ENCODE data around the gene TMEM209.
"Not testable (repeated sequence)": the region's sequence is repeated elsewhere in the genome, so short reads cannot be mapped to it uniquely, and the experiment has no call there.

TMEM209 gene

GRCh38 chr7:130146693-130147405 is 58.4 kb downstream of the TMEM209 start:
- no peaks in the 10 kb centered on the region for H3K79me2 ChIP-seq (ENCODE audit: control insufficient read depth, insufficient read depth, low read length)
- no peak overlapping the region for H2BK15ac ChIP-seq (replicated peaks; ENCODE audit: low read depth)
- H3K23ac ChIP-seq (ENCODE audit: low read length), result no peak overlapping the region
- no peak overlapping the region for H4K8ac ChIP-seq (ENCODE audit: low read depth, low read length)
- H3K18ac ChIP-seq (ENCODE audit: low read length), result no peak overlapping the region
- H4K5ac ChIP-seq (ENCODE audit: low read length), result no peak overlapping the region
- DNase-seq, result no peak
- H2BK5ac ChIP-seq (ENCODE audit: low read length), result no peak overlapping the region
- no peak overlapping the region for H3K56ac ChIP-seq (ENCODE audit: low read length)
- no peak overlapping the region for H2AK5ac ChIP-seq (ENCODE audit: low read length)
- WGBS (ENCODE audit: extremely low coverage, insufficient coverage, low lambda C conversion rate), result no CpG with 5 or more reads among the region's 9 CpGs
- H2BK120ac ChIP-seq (ENCODE audit: low read depth, low read length), result no peak overlapping the region
- H3K27ac ChIP-seq (ENCODE audit: low read depth, low read length), result no peak overlapping the region
- H3K4me1 ChIP-seq (ENCODE audit: control insufficient read depth, low read depth, low read length), result no peaks in the 10 kb centered on the region
- no peak overlapping the region for H3K9ac ChIP-seq (ENCODE audit: low read length)
- no peaks in the 10 kb centered on the region for H3K79me1 ChIP-seq (ENCODE audit: low read length)
- H3K4me3 ChIP-seq (ENCODE audit: low read length), result no peak overlapping the region
- H3K4me2 ChIP-seq (ENCODE audit: low read length), result no peak overlapping the region
- no peaks in the 10 kb centered on the region for H3K36me3 ChIP-seq (ENCODE audit: control insufficient read depth, insufficient read depth, low read length)
- H3K27me3 ChIP-seq (ENCODE audit: insufficient read depth, low read length, poor library complexity), result no peaks in the 10 kb centered on the region
- no peak overlapping the region for H3K4ac ChIP-seq (ENCODE audit: low read depth, low read length)

- not testable (repeated sequence) for H3K56ac ChIP-seq (ENCODE audit: low read length); H3K23ac ChIP-seq (ENCODE audit: low read length); H4K8ac ChIP-seq (ENCODE audit: low read depth, low read length); H3K18ac ChIP-seq (ENCODE audit: low read length); H2BK120ac ChIP-seq (ENCODE audit: low read depth, low read length); H3K4me2 ChIP-seq (ENCODE audit: low read length); H3K79me1 ChIP-seq (ENCODE audit: low read length); H2BK5ac ChIP-seq (ENCODE audit: low read length); H3K9ac ChIP-seq (ENCODE audit: low read length); H3K4me1 ChIP-seq (ENCODE audit: control insufficient read depth, low read depth, low read length); H2AK5ac ChIP-seq (ENCODE audit: low read length); DNase-seq; H3K4ac ChIP-seq (ENCODE audit: low read depth, low read length); H3K79me2 ChIP-seq (ENCODE audit: control insufficient read depth, insufficient read depth, low read length); H3K27me3 ChIP-seq (ENCODE audit: insufficient read depth, low read length, poor library complexity); H3K36me3 ChIP-seq (ENCODE audit: control insufficient read depth, insufficient read depth, low read length); H2BK15ac ChIP-seq (replicated peaks; ENCODE audit: low read depth); H3K27ac ChIP-seq (ENCODE audit: low read depth, low read length); H4K5ac ChIP-seq (ENCODE audit: low read length); H3K4me3 ChIP-seq (ENCODE audit: low read length)
- no CpG with 5 or more reads among the region's 5 CpGs for WGBS (ENCODE audit: extremely low coverage, insufficient coverage, low lambda C conversion rate)
Measured at GRCh38 chr7:130146142-130146541, 59.1 kb downstream of the TMEM209 start.

- Histone ChIP-seq H3K4me1 (ENCODE audit: control insufficient read depth, low read depth, low read length) (no peaks in the 10 kb centered on the region), H3K79me1 (ENCODE audit: low read length) (no peaks in the 10 kb centered on the region), H2BK15ac (replicated peaks; ENCODE audit: low read depth) (no peak overlapping the region), H3K79me2 (ENCODE audit: control insufficient read depth, insufficient read depth, low read length) (no peaks in the 10 kb centered on the region), H3K4me2 (ENCODE audit: low read length) (no peak overlapping the region), H4K5ac (ENCODE audit: low read length) (no peak overlapping the region), H3K56ac (ENCODE audit: low read length) (no peak overlapping the region), H3K18ac (ENCODE audit: low read length) (no peak overlapping the region), H2BK120ac (ENCODE audit: low read depth, low read length) (no peak overlapping the region), H3K36me3 (ENCODE audit: control insufficient read depth, insufficient read depth, low read length) (no peaks in the 10 kb centered on the region), H3K27me3 (ENCODE audit: insufficient read depth, low read length, poor library complexity) (no peaks in the 10 kb centered on the region), H2BK5ac (ENCODE audit: low read length) (no peak overlapping the region), H3K4me3 (ENCODE audit: low read length) (no peak overlapping the region), H3K27ac (ENCODE audit: low read depth, low read length) (no peak overlapping the region), H2AK5ac (ENCODE audit: low read length) (no peak overlapping the region), H3K4ac (ENCODE audit: low read depth, low read length) (no peak overlapping the region), H3K23ac (ENCODE audit: low read length) (no peak overlapping the region), H3K9ac (ENCODE audit: low read length) (no peak overlapping the region), H4K8ac (ENCODE audit: low read depth, low read length) (no peak overlapping the region)
- DNase-seq, result no peak
- no CpG with 5 or more reads among the region's 14 CpGs for WGBS (ENCODE audit: extremely low coverage, insufficient coverage, low lambda C conversion rate)
Measured at GRCh38 chr7:130145424-130146100, 59.6 kb downstream of the TMEM209 start.

GRCh38 chr7:130144312-130145171 is 60.7 kb downstream of the TMEM209 start:
- no peak overlapping the region for H3K18ac ChIP-seq (ENCODE audit: low read length)
- H3K27ac ChIP-seq (ENCODE audit: low read depth, low read length), result no peak overlapping the region
- no peak overlapping the region for H2BK15ac ChIP-seq (replicated peaks; ENCODE audit: low read depth)
- no peak overlapping the region for H3K4me2 ChIP-seq (ENCODE audit: low read length)
- no peaks in the 10 kb centered on the region for H3K27me3 ChIP-seq (ENCODE audit: insufficient read depth, low read length, poor library complexity)
- no peak for DNase-seq
- H3K9ac ChIP-seq (ENCODE audit: low read length), result no peak overlapping the region
- H3K36me3 ChIP-seq (ENCODE audit: control insufficient read depth, insufficient read depth, low read length), result no peaks in the 10 kb centered on the region
- H2BK5ac ChIP-seq (ENCODE audit: low read length), result no peak overlapping the region
- no CpG with 5 or more reads among the region's 14 CpGs for WGBS (ENCODE audit: extremely low coverage, insufficient coverage, low lambda C conversion rate)
- no peak overlapping the region for H3K4me3 ChIP-seq (ENCODE audit: low read length)
- no peak overlapping the region for H4K8ac ChIP-seq (ENCODE audit: low read depth, low read length)
- no peak overlapping the region for H4K5ac ChIP-seq (ENCODE audit: low read length)
- H3K56ac ChIP-seq (ENCODE audit: low read length), result no peak overlapping the region
- H2BK120ac ChIP-seq (ENCODE audit: low read depth, low read length), result no peak overlapping the region
- no peak overlapping the region for H2AK5ac ChIP-seq (ENCODE audit: low read length)
- no peak overlapping the region for H3K23ac ChIP-seq (ENCODE audit: low read length)
- no peak overlapping the region for H3K4ac ChIP-seq (ENCODE audit: low read depth, low read length)
- H3K4me1 ChIP-seq (ENCODE audit: control insufficient read depth, low read depth, low read length), result no peaks in the 10 kb centered on the region
- H3K79me1 ChIP-seq (ENCODE audit: low read length), result no peaks in the 10 kb centered on the region
- no peaks in the 10 kb centered on the region for H3K79me2 ChIP-seq (ENCODE audit: control insufficient read depth, insufficient read depth, low read length)

- no peak overlapping the region for H3K9ac ChIP-seq (ENCODE audit: low read length)
- no peak overlapping the region for H2BK5ac ChIP-seq (ENCODE audit: low read length)
- no peak overlapping the region for H3K4me2 ChIP-seq (ENCODE audit: low read length)
- H4K8ac ChIP-seq (ENCODE audit: low read depth, low read length), result no peak overlapping the region
- no peak overlapping the region for H3K23ac ChIP-seq (ENCODE audit: low read length)
- WGBS (ENCODE audit: extremely low coverage, insufficient coverage, low lambda C conversion rate), result no CpG with 5 or more reads among the region's 3 CpGs
- H3K18ac ChIP-seq (ENCODE audit: low read length), result no peak overlapping the region
- H2AK5ac ChIP-seq (ENCODE audit: low read length), result no peak overlapping the region
- H3K79me2 ChIP-seq (ENCODE audit: control insufficient read depth, insufficient read depth, low read length), result no peaks in the 10 kb centered on the region
- no peak overlapping the region for H4K5ac ChIP-seq (ENCODE audit: low read length)
- no peaks in the 10 kb centered on the region for H3K4me1 ChIP-seq (ENCODE audit: control insufficient read depth, low read depth, low read length)
- no peak overlapping the region for H3K56ac ChIP-seq (ENCODE audit: low read length)
- DNase-seq, result no peak
- H3K27me3 ChIP-seq (ENCODE audit: insufficient read depth, low read length, poor library complexity), result no peaks in the 10 kb centered on the region
- no peaks in the 10 kb centered on the region for H3K79me1 ChIP-seq (ENCODE audit: low read length)
- H2BK120ac ChIP-seq (ENCODE audit: low read depth, low read length), result no peak overlapping the region
- H3K4me3 ChIP-seq (ENCODE audit: low read length), result no peak overlapping the region
- H2BK15ac ChIP-seq (replicated peaks; ENCODE audit: low read depth), result no peak overlapping the region
- H3K27ac ChIP-seq (ENCODE audit: low read depth, low read length), result no peak overlapping the region
- H3K4ac ChIP-seq (ENCODE audit: low read depth, low read length), result no peak overlapping the region
- no peaks in the 10 kb centered on the region for H3K36me3 ChIP-seq (ENCODE audit: control insufficient read depth, insufficient read depth, low read length)
Measured at GRCh38 chr7:130143986-130144311, 61.3 kb downstream of the TMEM209 start.

All from mesendoderm (in vitro differentiated cells).